SK-N-SH (cell line): ENCODE data around the gene HP1BP3. TPM values are rescaled to one million over a fixed set of nuclear protein-coding genes. Genes with fewer than 3 reads are reported as not detected.

Experiments
- CTCF ChIA-PET: fragments of 300-600, 350-600 bp; formaldehyde crosslinking; extraction: SDS; loops from one replicate; lab custom pipeline; 2021; lab: Yijun Ruan, JAX
- POLR2A ChIA-PET: fragments of 350-600 bp; sonication (Branson Sonifier 250); formaldehyde crosslinking; extraction: SDS; loops from one replicate; lab custom pipeline; 2020; ENCODE audit warnings: antibody characterized with exemption, inconsistent platforms; lab: Yijun Ruan, JAX
- DNase-seq: peaks from one replicate; pipeline ENCODE4 v3.0.0; 2012
- H2AFZ ChIP-seq: fragments of 200-600 bp; sonication (generic); 2 replicates; pipeline ENCODE4 v1.8.1; 2016; ENCODE audit warnings: antibody characterized with exemption, mild to moderate bottlenecking, low read depth
- H3F3A ChIP-seq: fragments of 200-600 bp; sonication (generic); replicated peaks from 2 replicates; pipeline ENCODE3; 2016; ENCODE audit warnings: antibody characterized with exemption, mild to moderate bottlenecking; ENCODE audit not compliant: insufficient read depth
- H3K27ac ChIP-seq, 2 experiments: fragments of 200-500 bp in 1 of 2; fragments of 200-600 bp in 1 of 2; sonication (Bioruptor generic) in 1 of 2; sonication (generic), shearing (Covaris generic) in 1 of 2; 2 replicates each; pipeline versions ENCODE4 v1.5.1 to v1.6.1; 2014 to 2016; ENCODE audit warnings: low read depth in 2 of 2, inconsistent platforms in 1 of 2, low read length in 1 of 2, mild to moderate bottlenecking in 1 of 2, mixed read lengths in 1 of 2
- H3K27me3 ChIP-seq: fragments of 200-600 bp; sonication (generic), shearing (Covaris generic); 2 replicates; pipeline ENCODE4 v1.6.1; 2016; ENCODE audit warnings: mixed run types; ENCODE audit not compliant: insufficient read depth
- H3K36me3 ChIP-seq, 2 experiments: fragments of 200-500 bp in 1 of 2; fragments of 200-600 bp in 1 of 2; sonication (Bioruptor generic) in 1 of 2; sonication (generic) in 1 of 2; replicated peaks in 1 of 2; 2 replicates each; pipeline versions ENCODE3 to v1.5.1; 2014 to 2016; ENCODE audit warnings: low read length in 1 of 2, mild to moderate bottlenecking in 1 of 2; ENCODE audit not compliant: insufficient read depth in 2 of 2, control insufficient read depth in 1 of 2
- H3K4me1 ChIP-seq, 2 experiments: fragments of 200-500 bp in 1 of 2; fragments of 200-600 bp in 1 of 2; sonication (Bioruptor generic) in 1 of 2; sonication (generic), shearing (Covaris generic) in 1 of 2; 2 replicates each; pipeline versions ENCODE4 v1.5.1 to v1.6.1; 2014 to 2016; ENCODE audit warnings: low read depth in 1 of 2, low read length in 1 of 2, mixed run types in 1 of 2; ENCODE audit not compliant: insufficient read depth in 2 of 2, control insufficient read depth in 1 of 2
- H3K4me2 ChIP-seq: fragments of 200-600 bp; sonication (generic), shearing (Covaris generic); 2 replicates; pipeline ENCODE4 v1.6.1; 2017; ENCODE audit warnings: mixed run types
- H3K4me3 ChIP-seq, 2 experiments: fragments of 200-500 bp in 1 of 2; fragments of 200-600 bp in 1 of 2; sonication (Bioruptor generic) in 1 of 2; sonication (generic), shearing (Covaris generic) in 1 of 2; 2 replicates each; pipeline versions ENCODE4 v1.5.1 to v1.8.1; 2014 to 2016; ENCODE audit warnings: low read depth in 2 of 2, inconsistent platforms in 1 of 2, low read length in 1 of 2, mild to moderate bottlenecking in 1 of 2, mixed read lengths in 1 of 2, moderate library complexity in 1 of 2
- H3K79me2 ChIP-seq: fragments of 200-600 bp; sonication (generic); 2 replicates; pipeline ENCODE4 v1.8.1; 2017; ENCODE audit warnings: mild to moderate bottlenecking; ENCODE audit not compliant: insufficient read depth
- H3K9ac ChIP-seq: fragments of 200-600 bp; sonication (generic); 2 replicates; pipeline ENCODE4 v1.6.1; 2017; ENCODE audit warnings: mixed run types
- H3K9me2 ChIP-seq: fragments of 200-600 bp; sonication (generic); 2 replicates; pipeline ENCODE4 v1.6.1; 2017; ENCODE audit warnings: mixed run types
- H3K9me3 ChIP-seq: fragments of 200-600 bp; sonication (generic); 2 replicates; pipeline ENCODE4 v1.6.1; 2017; ENCODE audit warnings: mixed run types, mild to moderate bottlenecking, moderate library complexity
- H4K20me1 ChIP-seq: fragments of 200-600 bp; sonication (generic); 2 replicates; pipeline ENCODE4 v1.6.1; 2017; ENCODE audit warnings: mild to moderate bottlenecking, mixed run types; ENCODE audit not compliant: insufficient read depth
- CHD2 ChIP-seq: fragments of 150-350 bp; IDR thresholded peaks from 2 replicates; pipeline ENCODE4 v1.6.1; 2018; ENCODE audit warnings: low read length; ENCODE audit not compliant: partially characterized antibody
- ELF1 ChIP-seq: IDR thresholded peaks from 2 replicates; pipeline ENCODE4 v1.4.0; 2012
- EP300 ChIP-seq, 2 experiments: IDR thresholded peaks; 2 replicates each; pipeline versions ENCODE4 v1.4.0 to v1.6.1; 2012; ENCODE audit warnings: borderline replicate concordance in 1 of 2, low read depth in 1 of 2, low read length in 1 of 2
- FOSL2 ChIP-seq: IDR thresholded peaks from 2 replicates; pipeline ENCODE4 v1.4.0; 2012; ENCODE audit warnings: low read depth, mild to moderate bottlenecking, moderate library complexity, borderline replicate concordance
- FOXM1 ChIP-seq: IDR thresholded peaks from 2 replicates; pipeline ENCODE4 v1.4.0; 2012; ENCODE audit warnings: low read depth, mild to moderate bottlenecking
- GATA2 ChIP-seq: sonication (generic); formaldehyde crosslinking; IDR thresholded peaks from 2 replicates; pipeline ENCODE4 v1.5.0; 2020; ENCODE audit warnings: mild to moderate bottlenecking, missing genetic modification reagents
- MAX ChIP-seq: IDR thresholded peaks from 2 replicates; pipeline ENCODE4 v1.4.0; 2012; ENCODE audit warnings: low read depth
- MEF2A ChIP-seq: IDR thresholded peaks from 2 replicates; pipeline ENCODE4 v1.4.0; 2012; ENCODE audit warnings: low read depth, borderline replicate concordance
- PBX3 ChIP-seq: IDR thresholded peaks from 2 replicates; pipeline ENCODE4; 2012
- RAD21 ChIP-seq: IDR thresholded peaks from 2 replicates; pipeline ENCODE4 v1.6.1; 2012; ENCODE audit warnings: mild to moderate bottlenecking, low read length
- RCOR1 ChIP-seq: fragments of 150-350 bp; IDR thresholded peaks from 2 replicates; pipeline ENCODE4 v1.6.1; 2017; ENCODE audit warnings: antibody characterized with exemption, low read length
- REST ChIP-seq: IDR thresholded peaks from 2 replicates; pipeline ENCODE4 v1.6.1; 2012; ENCODE audit warnings: mild to moderate bottlenecking, low read depth, low read length, moderate library complexity
- RFX5 ChIP-seq: IDR thresholded peaks from 2 replicates; pipeline ENCODE4 v1.6.1; 2012; ENCODE audit warnings: mild to moderate bottlenecking, improper control_type of control experiment, low read length
- RXRA ChIP-seq: IDR thresholded peaks from 2 replicates; pipeline ENCODE4 v1.4.0; 2012; ENCODE audit warnings: low read depth, mild to moderate bottlenecking, borderline replicate concordance
- SIN3A ChIP-seq: IDR thresholded peaks from 2 replicates; pipeline ENCODE4 v1.6.1; 2012; ENCODE audit warnings: low read depth, mild to moderate bottlenecking, low read length, moderate library complexity, borderline replicate concordance
- TAF1 ChIP-seq: IDR thresholded peaks from 2 replicates; pipeline ENCODE4 v1.6.1; 2012; ENCODE audit warnings: low read depth, mild to moderate bottlenecking, low read length, moderate library complexity, borderline replicate concordance
- WGBS: methylation state at CpG from one replicate; pipeline ENCODE4 v1.1.6; 2017; ENCODE audit warnings: low lambda C conversion rate; 5-methylcytosine and 5-hydroxymethylcytosine counted together
- polyA plus RNA-seq, 3 experiments: library from polyadenylated mRNA; depleted of rRNA; stranded (reverse); fragments of >200 nt; gene quantifications; 2 replicates each; pipeline ENCODE4 v1.2.3, GENCODE V29; 2012
- TF ChIP-seq, protein P1 (sequence below): fragments of 150-350 bp; IDR thresholded peaks from 2 replicates; pipeline ENCODE4 v1.6.1; 2016; ENCODE audit warnings: mild to moderate bottlenecking, low read depth, low read length

HP1BP3 gene
- polyA plus RNA-seq, 1 of the 3 experiments (the other 2 are of a cell fraction): 236 TPM

DNA sequence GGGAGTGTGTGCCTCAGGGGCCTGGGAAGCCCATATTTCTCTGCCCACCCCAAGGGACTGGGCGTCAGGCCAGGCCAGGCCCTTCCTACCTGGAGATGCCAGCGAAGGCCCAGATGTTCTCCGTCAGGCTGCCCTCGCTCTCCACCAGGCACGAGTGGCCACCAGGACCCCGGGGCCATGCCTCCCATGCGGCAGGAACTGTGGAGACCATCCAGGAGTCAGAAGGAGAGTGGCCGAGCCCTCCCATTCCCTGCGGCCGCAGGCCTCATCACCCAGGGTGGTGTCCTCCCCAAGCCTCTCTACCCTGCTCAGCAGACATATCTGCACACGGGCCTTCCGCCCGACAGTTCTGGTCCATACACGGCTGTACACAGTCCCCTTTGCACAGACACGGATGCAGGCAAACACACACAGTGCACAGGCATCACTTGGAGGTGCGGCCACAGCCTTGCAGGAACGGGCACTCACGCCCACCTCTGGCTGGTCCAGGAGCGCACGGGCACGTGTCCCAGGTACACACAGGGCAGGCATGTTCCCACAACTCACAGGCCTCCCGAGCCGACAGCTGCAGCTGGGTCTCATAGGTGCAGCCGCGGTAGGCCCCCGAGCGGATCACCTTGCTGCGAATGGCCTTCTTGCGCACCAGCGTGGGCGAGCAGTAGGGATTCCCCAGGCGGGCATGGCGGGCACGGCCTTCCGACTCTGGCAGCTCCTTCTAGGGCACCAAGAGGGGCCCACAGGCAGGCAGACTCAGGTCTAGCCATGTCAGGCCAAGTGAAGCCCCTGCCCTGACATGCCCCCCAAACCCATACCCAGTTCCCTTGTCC lies 63.4 kb downstream of the HP1BP3 start:
- Histone ChIP-seq H3K79me2 (no peaks in the 10 kb centered on the region), H3K4me3 (no peak overlapping the region), H3K9me2 (no peaks in the 10 kb centered on the region), H3K27ac (no peak overlapping the region), H4K20me1 (no peaks in the 10 kb centered on the region), H2AFZ (no peak overlapping the region), H3K27me3 (no peaks in the 10 kb centered on the region), H3F3A (no peaks in the 10 kb centered on the region), H3K4me2 (no peak overlapping the region), H3K36me3 (no peaks in the 10 kb centered on the region), H3K9ac (no peak overlapping the region), H3K9me3 (no peaks in the 10 kb centered on the region), H3K4me1 (no peaks in the 10 kb centered on the region)
- CTCF ChIA-PET: interaction anchor here (0.8 to 1.2 kb wide), 2 partner anchors 9 to 27 kb away, joined by 3 read pairs; partner anchors contain the start of gene SH2D5
- DNase-seq: peak; percentile 30
- 93% methylated on average over 10 of the region's 35 CpGs for WGBS
- no peak for TF ChIP-seq PBX3
- no peak for TF ChIP-seq FOSL2
- TF ChIP-seq RXRA: no peak
- TF ChIP-seq, protein P1, sequence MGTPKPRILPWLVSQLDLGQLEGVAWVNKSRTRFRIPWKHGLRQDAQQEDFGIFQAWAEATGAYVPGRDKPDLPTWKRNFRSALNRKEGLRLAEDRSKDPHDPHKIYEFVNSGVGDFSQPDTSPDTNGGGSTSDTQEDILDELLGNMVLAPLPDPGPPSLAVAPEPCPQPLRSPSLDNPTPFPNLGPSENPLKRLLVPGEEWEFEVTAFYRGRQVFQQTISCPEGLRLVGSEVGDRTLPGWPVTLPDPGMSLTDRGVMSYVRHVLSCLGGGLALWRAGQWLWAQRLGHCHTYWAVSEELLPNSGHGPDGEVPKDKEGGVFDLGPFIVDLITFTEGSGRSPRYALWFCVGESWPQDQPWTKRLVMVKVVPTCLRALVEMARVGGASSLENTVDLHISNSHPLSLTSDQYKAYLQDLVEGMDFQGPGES: no peak
- TF ChIP-seq RCOR1: no peak
- no peak for TF ChIP-seq MEF2A
- no peak for TF ChIP-seq GATA2 (CRISPR knock-in tag)
- no peak for TF ChIP-seq EP300 (IDR thresholded peaks at IDR 0.05; ENCODE audit: borderline replicate concordance in 1 of 2, low read depth in 1 of 2, low read length in 1 of 2)
- no peak for TF ChIP-seq TAF1
- TF ChIP-seq CHD2: no peak
- POLR2A ChIA-PET: no interaction called here

DNA sequence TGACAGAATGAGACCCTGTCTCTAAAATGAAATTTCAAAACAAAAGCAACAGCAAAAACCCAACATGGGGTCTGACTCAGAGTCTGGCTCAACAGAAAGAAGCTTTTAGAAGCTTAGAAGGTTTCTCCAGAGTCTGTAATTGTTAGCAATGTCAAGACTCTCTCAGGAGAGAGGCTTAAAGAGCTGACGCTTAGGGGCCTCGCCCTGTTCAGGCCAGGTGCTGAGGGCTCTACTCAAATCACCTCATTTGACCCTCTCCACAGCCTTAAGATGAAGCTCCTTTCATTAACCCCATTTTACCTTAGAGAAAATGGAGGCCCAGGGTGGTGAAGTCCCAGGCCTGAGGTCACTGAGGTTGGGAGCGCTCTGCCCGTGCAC lies 64.0 kb downstream of the HP1BP3 start:
- no peaks in the 10 kb centered on the region for H3F3A ChIP-seq
- no peak overlapping the region for H3K4me3 ChIP-seq
- H3K9me2 ChIP-seq: no peaks in the 10 kb centered on the region
- H2AFZ ChIP-seq: no peak overlapping the region
- H3K36me3 ChIP-seq: no peaks in the 10 kb centered on the region
- no peaks in the 10 kb centered on the region for H3K27me3 ChIP-seq
- TF ChIP-seq SIN3A (no peak), RFX5 (no peak), TAF1 (no peak), FOXM1 (no peak), REST (no peak), MAX (no peak), ELF1 (no peak), RAD21 (no peak)
- no peak overlapping the region for H3K4me2 ChIP-seq
- H3K9me3 ChIP-seq: no peaks in the 10 kb centered on the region
- H3K27ac ChIP-seq: no peak overlapping the region
- POLR2A ChIA-PET: no interaction called here
- no peak for DNase-seq
- no peaks in the 10 kb centered on the region; a peak in 1 of 4 replicates for H3K4me1 ChIP-seq
- WGBS: 92% methylated on average over 4 of the region's 4 CpGs
- no peaks in the 10 kb centered on the region for H4K20me1 ChIP-seq
- no peak overlapping the region for H3K9ac ChIP-seq
- CTCF ChIA-PET: interaction anchor here (1.2 to 1.7 kb wide), 2 partner anchors 9 to 472 kb away, joined by 3 to 5 read pairs; partner anchors contain the start of gene SH2D5
- H3K79me2 ChIP-seq: no peaks in the 10 kb centered on the region
